NCI-H2227 (cell line): ENCODE measurements around the gene RAP1A.
"Not testable (repeated sequence)": the region's sequence is repeated elsewhere in the genome, so short reads cannot be mapped to it uniquely, and the experiment has no call there.

Experiments
- DNase-seq: peaks from one replicate; lab custom pipeline; 2025; ENCODE audit not compliant: unreplicated experiment; lab: John Stamatoyannopoulos, UW

RAP1A gene

GRCh38 chr1:111597426-111597825, 22.2 kb upstream of the RAP1A start:
- DNase-seq = no peak

- DNase-seq = no peak
Measured at GRCh38 chr1:111598544-111598943, 21.0 kb upstream of the RAP1A start.

GRCh38 chr1:111599781-111600693, 19.6 kb upstream of the RAP1A start:
- DNase-seq = no peak

- no peak for DNase-seq
Measured at GRCh38 chr1:111600886-111601386, 18.7 kb upstream of the RAP1A start.

- DNase-seq = no peak
Measured at GRCh38 chr1:111602302-111602701, 17.3 kb upstream of the RAP1A start.

- DNase-seq = no peak
Measured at GRCh38 chr1:111602974-111603373, 16.6 kb upstream of the RAP1A start.

GRCh38 chr1:111603979-111604378, 15.6 kb upstream of the RAP1A start:
- no peak for DNase-seq

GRCh38 chr1:111604931-111605330, 14.7 kb upstream of the RAP1A start:
- DNase-seq = no peak

- DNase-seq = peak; percentile 43
Measured at GRCh38 chr1:111605576-111605975, 14.0 kb upstream of the RAP1A start.

- not testable (repeated sequence) for DNase-seq
Measured at GRCh38 chr1:111606457-111607215, 13.0 kb upstream of the RAP1A start.

- DNase-seq = not testable (repeated sequence)
Measured at GRCh38 chr1:111608528-111608927, 11.1 kb upstream of the RAP1A start.

- no peak for DNase-seq
Measured at GRCh38 chr1:111611986-111612385, 7.6 kb upstream of the RAP1A start.

- DNase-seq = no peak
Measured at GRCh38 chr1:111615870-111616715, 3.5 kb upstream of the RAP1A start.

- no peak for DNase-seq
Measured at GRCh38 chr1:111618081-111618480, 1.5 kb upstream of the RAP1A start.

- peak; percentile 35 for DNase-seq
Measured at GRCh38 chr1:111618961-111619634, 491 bp upstream of the RAP1A start.

GRCh38 chr1:111620441-111620971, 917 bp downstream of the RAP1A start:
- peak; percentile 49 for DNase-seq

- no peak for DNase-seq
Measured at GRCh38 chr1:111621050-111621449, 1.5 kb downstream of the RAP1A start.

- DNase-seq = no peak
Measured at GRCh38 chr1:111622166-111622565, 2.6 kb downstream of the RAP1A start.

- DNase-seq = no peak
Measured at GRCh38 chr1:111624382-111624781, 4.8 kb downstream of the RAP1A start.

GRCh38 chr1:111625276-111625675, 5.7 kb downstream of the RAP1A start:
- DNase-seq = no peak
